GM10847 (cell line): ENCODE measurements around the gene ZKSCAN8.

ENCODE experiments used
- POLR2A ChIP-seq: IDR thresholded peaks from 2 replicates; pipeline ENCODE4 v1.6.1; 2011; ENCODE audit not compliant: insufficient read length; ENCODE audit errors: extremely low read depth

ZKSCAN8 gene

DNA sequence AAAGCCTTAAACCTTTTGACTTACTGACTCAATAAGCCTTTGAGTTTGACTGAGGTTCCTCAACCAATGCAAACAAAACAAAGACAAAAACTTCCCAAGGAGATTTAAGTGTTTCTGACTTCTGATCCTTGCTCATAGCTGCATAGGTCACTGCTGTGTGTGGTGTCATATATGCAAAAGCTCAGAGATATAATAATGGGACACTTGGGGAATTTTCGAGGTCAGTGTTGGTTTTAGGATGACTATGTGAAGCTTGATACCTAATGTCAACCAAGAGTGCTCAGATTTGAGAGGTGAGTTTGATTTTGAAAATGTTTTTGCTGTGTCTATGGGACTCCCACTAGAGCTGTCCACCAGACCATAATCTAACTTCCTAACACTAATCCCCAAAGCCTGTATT is 26.2 kb downstream of the ZKSCAN8 start:
- no peak for TF ChIP-seq POLR2A

GRCh38 chr6:28171271-28171670 is 29.6 kb downstream of the ZKSCAN8 start:
- no peak for TF ChIP-seq POLR2A

GRCh38 chr6:28172006-28172405 is 30.3 kb downstream of the ZKSCAN8 start:
- no peak for TF ChIP-seq POLR2A

GRCh38 chr6:28176373-28176772 is 34.7 kb downstream of the ZKSCAN8 start:
- no peak for TF ChIP-seq POLR2A

- TF ChIP-seq POLR2A, result no peak
These were observed 40.6 kb downstream of the ZKSCAN8 start for GRCh38 chr6:28182255-28182654.

- no peak for TF ChIP-seq POLR2A
These were observed 46.7 kb downstream of the ZKSCAN8 start for GRCh38 chr6:28188111-28188979.

DNA sequence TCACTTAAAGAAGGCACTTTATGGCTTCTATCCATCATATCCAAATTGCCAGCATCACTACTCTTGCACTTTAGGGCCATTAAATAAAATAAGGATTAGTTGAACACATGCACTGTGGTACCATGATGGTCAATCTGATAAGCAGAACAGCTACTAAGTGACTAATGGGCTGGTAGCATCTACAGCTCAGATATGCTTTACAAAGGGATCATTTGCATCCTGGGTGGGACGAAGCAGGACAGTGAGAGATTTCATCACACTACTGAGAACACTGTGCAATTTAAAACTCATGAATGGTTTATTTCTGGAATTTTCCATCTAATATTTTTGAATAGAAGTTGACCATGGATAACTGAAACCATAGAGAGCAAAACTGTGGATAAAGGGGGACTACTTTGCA is 58.3 kb downstream of the ZKSCAN8 start:
- no peak for TF ChIP-seq POLR2A

DNA sequence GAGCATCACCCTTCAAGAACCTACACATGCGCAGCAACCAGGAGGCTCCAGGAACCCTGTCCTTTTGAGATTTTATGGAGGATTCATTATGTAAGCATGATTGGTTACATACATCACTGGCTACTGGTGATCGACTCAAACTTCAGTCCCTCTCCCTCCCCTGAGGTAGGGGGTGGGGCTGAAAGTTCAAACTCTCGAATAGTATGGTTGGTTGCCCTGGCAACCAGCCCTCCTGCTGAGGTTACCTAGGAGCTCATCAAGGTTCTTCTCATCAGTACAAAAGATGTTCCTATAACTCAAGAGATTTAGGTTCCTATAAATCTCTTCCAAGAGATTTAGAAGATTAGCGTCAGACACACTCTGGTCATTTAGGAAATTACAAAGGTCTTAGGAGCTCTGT is 61.5 kb downstream of the ZKSCAN8 start:
- TF ChIP-seq POLR2A, result no peak

DNA sequence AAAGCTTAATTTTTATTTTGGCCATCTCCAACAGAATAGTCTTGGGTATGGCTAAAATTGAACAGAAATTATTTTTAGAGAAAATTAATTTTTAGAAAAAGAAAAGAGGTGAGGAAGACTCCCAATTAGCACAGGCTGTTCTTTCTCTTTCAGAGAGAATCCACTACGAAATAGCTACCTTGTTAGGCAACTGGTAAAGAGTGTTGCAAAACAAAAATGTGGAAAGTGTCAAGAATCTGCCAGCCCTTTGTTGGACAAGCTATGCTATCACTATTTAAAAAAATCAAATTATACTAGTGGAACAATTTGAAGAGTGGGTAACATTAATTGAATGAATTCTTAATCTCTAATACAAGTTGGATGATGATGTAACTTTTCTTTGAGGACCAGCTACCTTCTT is 64.2 kb downstream of the ZKSCAN8 start:
- TF ChIP-seq POLR2A, result no peak

- no peak for TF ChIP-seq POLR2A
These were observed 64.8 kb downstream of the ZKSCAN8 start for GRCh38 chr6:28206527-28206926.

- no peak for TF ChIP-seq POLR2A
These were observed 65.3 kb downstream of the ZKSCAN8 start for GRCh38 chr6:28206928-28207509.

- TF ChIP-seq POLR2A, result no peak
These were observed 65.9 kb downstream of the ZKSCAN8 start for GRCh38 chr6:28207510-28208110.

GRCh38 chr6:28208111-28208659 is 66.5 kb downstream of the ZKSCAN8 start:
- no peak for TF ChIP-seq POLR2A
